Kidney (tissue), 14 donors: Measurements from ENCODE around the gene ARID3B. TPM values are rescaled to one million over a fixed set of nuclear protein-coding genes. Genes with fewer than 3 reads are reported as not detected.

Source experiments
- DNase-seq, 5 donors: peaks; one replicate each; pipeline ENCODE4 v3.0.0-alpha.2; 2013 to 2020
- FAIRE-seq: peaks from 2 replicates; lab custom pipeline; 2012; peaks lifted over from hg19 to GRCh38; lab: Jason Lieb, UNC
- H3K27ac ChIP-seq, 2 donors: one replicate each; pipeline ENCODE4 v1.7.0; 2013; ENCODE audit warnings: low read depth in 2 of 2, low read length in 2 of 2, inconsistent platforms in 1 of 2
- H3K27me3 ChIP-seq: one replicate; pipeline ENCODE4 v1.7.1; 2013; ENCODE audit warnings: low read length, inconsistent platforms; ENCODE audit not compliant: control insufficient read depth, insufficient read depth
- H3K36me3 ChIP-seq, 3 donors: one replicate each; pipeline versions ENCODE4 v1.7.0 to v1.7.1; 2013; ENCODE audit warnings: low read length in 3 of 3, control low read depth in 1 of 3, inconsistent platforms in 1 of 3; ENCODE audit not compliant: insufficient read depth in 3 of 3, control insufficient read depth in 2 of 3
- H3K4me1 ChIP-seq, 3 donors: one replicate each; pipeline versions ENCODE4 v1.7.0 to v1.7.1; 2013; ENCODE audit warnings: low read length in 3 of 3, inconsistent platforms in 1 of 3, low read depth in 1 of 3; ENCODE audit not compliant: control insufficient read depth in 2 of 3, insufficient read depth in 2 of 3
- H3K4me3 ChIP-seq, 3 donors: one replicate each; pipeline versions ENCODE4 v1.7.0 to v1.8.1; 2013; ENCODE audit warnings: low read length in 3 of 3, control low read depth in 1 of 3, inconsistent platforms in 1 of 3
- H3K9ac ChIP-seq, 3 donors: one replicate each; pipeline versions ENCODE4 v1.7.0 to v1.7.1; 2013; ENCODE audit warnings: low read length in 3 of 3, control low read depth in 1 of 3, inconsistent platforms in 1 of 3
- H3K9me3 ChIP-seq, 3 donors: one replicate each; pipeline versions ENCODE4 v1.7.0 to v1.7.1; 2013; ENCODE audit warnings: low read length in 3 of 3, control low read depth in 1 of 3, inconsistent platforms in 1 of 3; ENCODE audit not compliant: control insufficient read depth in 2 of 3, insufficient read depth in 1 of 3
- intact Hi-C: fragments of 100-400 bp; cut with DNase I; formaldehyde crosslinking; loops from one replicate; pipeline ENCODE4 v1.11.1; 2022
- polyA plus RNA-seq: library from polyadenylated mRNA; stranded (reverse); fragments of 350-450 nt; fragmentation: Illumina TruSeq; extraction: RNeasy Lipid Tissue Mini Kit (QIAGEN cat#74804); gene quantifications from one replicate; pipeline ENCODE4 v1.2.3, GENCODE V29; 2014; ENCODE audit warnings: low read depth, low replicate concordance; ENCODE audit not compliant: insufficient read depth
- total RNA-seq: library from RNA; stranded (reverse); fragmentation: NEBNext Ultra II Directional; extraction: Animal tissue kit (Norgen Biotek cat#: 25700); gene quantifications from one replicate; pipeline ENCODE4 v1.2.1, GENCODE V29; 2021
- TF ChIP-seq, protein P1 (sequence below): IDR thresholded peaks from 3 replicates; pipeline ENCODE4 v1.5.1; 2012; ENCODE audit warnings: mild to moderate bottlenecking, moderate library complexity, borderline replicate concordance; ENCODE audit not compliant: insufficient read depth; ENCODE audit errors: extremely low read depth
- donor health status: control.
- donor health status: control.
- donor health status: control.
- donor health status: control.
- donor health status: control.
- donor health status: DM: yes; HTN: yes; CAD: no.
- donor health status: Normal renal cell carcinoma (clear cell type).

The ARID3B gene
- total and polyA plus RNA-seq, 2 donors from 2014 or later = 2.3 to 6.2 TPM

DNA sequence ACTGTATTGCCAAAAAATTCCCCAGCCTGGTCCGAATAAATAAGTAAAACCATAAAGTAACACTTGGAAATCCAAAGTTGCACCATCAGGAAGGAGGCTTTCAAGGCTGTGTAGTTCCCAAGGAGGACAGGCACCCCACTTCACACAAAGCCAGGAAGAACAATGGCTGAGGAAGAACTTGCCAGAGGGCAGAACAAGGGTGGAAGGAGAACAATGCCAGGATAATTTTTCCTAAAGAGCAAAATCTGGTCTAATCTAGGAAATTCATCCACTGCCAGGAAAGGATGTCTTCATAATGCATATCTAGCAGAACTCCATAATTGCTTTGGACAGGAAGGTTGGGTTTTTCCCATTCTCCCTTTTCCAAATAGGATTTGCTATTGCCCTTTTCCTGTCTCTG, 15.7 kb upstream of the ARID3B start:
- no peaks in the 10 kb centered on the region for H3K9me3 ChIP-seq
- no peak overlapping the region for H3K27ac ChIP-seq
- no peaks in the 10 kb centered on the region for H3K27me3 ChIP-seq
- intact Hi-C loops = no loop called here
- H3K9ac ChIP-seq = no peak overlapping the region
- no peaks in the 10 kb centered on the region for H3K4me1 ChIP-seq
- DNase-seq = no peak
- H3K36me3 ChIP-seq = no peaks in the 10 kb centered on the region
- no peak for FAIRE-seq
- TF ChIP-seq, protein P1, sequence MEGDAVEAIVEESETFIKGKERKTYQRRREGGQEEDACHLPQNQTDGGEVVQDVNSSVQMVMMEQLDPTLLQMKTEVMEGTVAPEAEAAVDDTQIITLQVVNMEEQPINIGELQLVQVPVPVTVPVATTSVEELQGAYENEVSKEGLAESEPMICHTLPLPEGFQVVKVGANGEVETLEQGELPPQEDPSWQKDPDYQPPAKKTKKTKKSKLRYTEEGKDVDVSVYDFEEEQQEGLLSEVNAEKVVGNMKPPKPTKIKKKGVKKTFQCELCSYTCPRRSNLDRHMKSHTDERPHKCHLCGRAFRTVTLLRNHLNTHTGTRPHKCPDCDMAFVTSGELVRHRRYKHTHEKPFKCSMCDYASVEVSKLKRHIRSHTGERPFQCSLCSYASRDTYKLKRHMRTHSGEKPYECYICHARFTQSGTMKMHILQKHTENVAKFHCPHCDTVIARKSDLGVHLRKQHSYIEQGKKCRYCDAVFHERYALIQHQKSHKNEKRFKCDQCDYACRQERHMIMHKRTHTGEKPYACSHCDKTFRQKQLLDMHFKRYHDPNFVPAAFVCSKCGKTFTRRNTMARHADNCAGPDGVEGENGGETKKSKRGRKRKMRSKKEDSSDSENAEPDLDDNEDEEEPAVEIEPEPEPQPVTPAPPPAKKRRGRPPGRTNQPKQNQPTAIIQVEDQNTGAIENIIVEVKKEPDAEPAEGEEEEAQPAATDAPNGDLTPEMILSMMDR = no peak
- H3K4me3 ChIP-seq = no peak overlapping the region

DNA sequence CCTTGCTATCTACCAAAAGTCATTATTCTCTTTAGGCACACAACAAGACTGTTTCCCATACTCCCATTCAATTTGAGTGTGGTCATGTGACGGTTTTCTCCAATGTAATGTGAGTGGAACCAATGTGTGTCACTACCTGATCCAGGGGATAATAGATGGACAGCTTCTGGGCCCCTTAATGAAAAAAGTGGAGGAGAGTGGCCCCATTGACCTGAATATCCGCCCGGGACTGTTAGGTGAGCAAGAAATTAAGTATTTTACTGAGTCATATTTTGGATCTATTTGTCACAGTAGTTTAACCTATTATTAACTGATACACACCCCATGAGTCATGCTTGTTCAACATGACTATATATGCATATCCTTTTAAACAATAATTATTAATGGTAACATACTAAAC, 15.1 kb upstream of the ARID3B start:
- no peak overlapping the region for H3K9ac ChIP-seq
- no peaks in the 10 kb centered on the region for H3K27me3 ChIP-seq
- H3K27ac ChIP-seq = no peak overlapping the region
- H3K4me3 ChIP-seq = no peak overlapping the region
- intact Hi-C loops = no loop called here
- TF ChIP-seq, protein P1 = no peak
- no peak for DNase-seq
- no peak for FAIRE-seq
- H3K4me1 ChIP-seq = no peaks in the 10 kb centered on the region
- no peaks in the 10 kb centered on the region for H3K36me3 ChIP-seq
- H3K9me3 ChIP-seq = no peaks in the 10 kb centered on the region

DNA sequence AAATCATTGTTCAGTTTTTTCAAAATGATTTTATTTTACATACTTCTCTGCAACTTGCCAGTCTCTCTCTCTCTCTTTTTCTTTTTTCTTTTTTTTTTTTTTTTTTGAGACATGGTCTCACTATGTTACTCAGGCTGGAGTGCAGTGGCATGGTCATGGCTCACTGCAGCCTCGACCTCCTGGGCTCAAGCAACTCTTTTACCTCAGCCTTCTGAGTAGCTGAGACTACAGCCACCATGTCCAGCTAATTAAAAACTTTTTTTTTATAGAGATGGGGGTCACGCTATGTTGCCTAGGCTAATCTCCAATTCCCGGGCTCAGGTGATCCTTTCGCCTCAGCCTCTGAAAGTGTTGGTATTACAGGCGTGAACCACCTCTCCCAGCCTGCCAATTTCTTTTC, 12.1 kb upstream of the ARID3B start:
- FAIRE-seq = no peak
- intact Hi-C loops = no loop called here
- TF ChIP-seq, protein P1 = no peak

DNA sequence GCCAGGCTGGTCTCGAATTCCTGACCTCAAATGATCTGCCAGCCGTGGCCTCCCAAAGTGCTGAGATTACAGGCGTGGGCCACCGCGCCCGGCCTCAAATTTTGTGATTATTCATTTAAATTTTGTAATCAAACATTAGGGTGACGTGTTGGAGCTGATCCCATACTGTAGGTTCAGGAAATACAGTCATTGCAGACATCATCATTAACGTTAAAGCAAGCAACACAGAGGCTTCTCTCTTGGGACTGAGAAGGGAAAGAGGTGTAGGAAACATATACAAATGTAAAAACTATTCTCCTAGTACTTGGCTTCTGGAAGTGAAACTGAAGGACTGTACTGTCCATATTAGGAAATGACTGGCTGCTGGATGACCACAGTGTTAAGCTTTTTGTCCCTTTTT, 11.1 kb upstream of the ARID3B start:
- no peak for DNase-seq
- TF ChIP-seq, protein P1 = no peak

More for the DNA sequence above, 12.1 kb upstream of the ARID3B start:
- no peak overlapping the region for H3K9ac ChIP-seq
- H3K4me3 ChIP-seq = no peak overlapping the region
- H3K4me1 ChIP-seq = no peaks in the 10 kb centered on the region
- H3K27me3 ChIP-seq = no peaks in the 10 kb centered on the region
- no peaks in the 10 kb centered on the region for H3K9me3 ChIP-seq
- H3K27ac ChIP-seq = no peak overlapping the region
- H3K36me3 ChIP-seq = no peaks in the 10 kb centered on the region
- peak in 3 of 5 donors; percentile 16 to 31 (median 22) for DNase-seq

More for the DNA sequence above, 11.1 kb upstream of the ARID3B start:
- H3K4me3 ChIP-seq = no peak overlapping the region
- no peak for FAIRE-seq
- H3K9ac ChIP-seq = no peak overlapping the region
- H3K9me3 ChIP-seq = no peaks in the 10 kb centered on the region
- H3K27ac ChIP-seq = no peak overlapping the region
- intact Hi-C loops = no loop called here
- H3K36me3 ChIP-seq = no peaks in the 10 kb centered on the region
- no peaks in the 10 kb centered on the region for H3K4me1 ChIP-seq
- H3K27me3 ChIP-seq = no peaks in the 10 kb centered on the region
